GM10847 (cell line): Measurements from ENCODE around the gene AS3MT.

Source experiments
- POLR2A ChIP-seq: IDR thresholded peaks from 2 replicates; pipeline ENCODE4 v1.6.1; 2011; ENCODE audit not compliant: insufficient read length; ENCODE audit errors: extremely low read depth

Gene AS3MT

DNA sequence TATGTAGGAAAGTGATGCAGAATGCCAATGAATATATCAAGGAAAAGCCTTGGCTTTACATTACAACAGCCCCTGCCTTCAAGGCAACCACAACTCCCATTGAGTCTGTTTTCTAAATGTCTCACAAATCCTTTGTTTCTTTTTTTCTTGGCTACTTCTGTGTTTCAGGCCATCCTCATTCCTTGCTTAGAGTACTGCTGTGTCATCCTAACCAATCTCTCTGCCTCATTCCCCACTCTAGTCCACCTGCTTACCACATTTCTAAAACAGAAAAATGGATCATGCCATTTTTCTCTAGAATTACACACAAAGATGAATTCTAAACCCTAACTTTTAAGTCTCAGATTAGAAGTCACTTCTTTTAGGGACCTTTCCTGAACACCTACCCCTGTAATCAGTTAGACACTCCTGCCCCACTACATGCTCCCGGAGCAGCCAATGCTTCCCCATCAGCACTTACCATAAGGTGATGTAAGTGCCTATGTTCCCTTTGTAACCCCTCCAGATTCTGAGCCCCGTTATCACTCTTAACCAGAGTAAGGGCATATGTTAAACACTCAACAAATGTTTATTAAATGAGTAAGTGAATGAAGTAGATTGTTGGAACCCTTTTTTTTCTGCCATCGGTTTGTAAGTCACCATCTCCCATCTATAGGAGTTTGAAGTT is 12.4 kb upstream of the AS3MT start:
- no peak for TF ChIP-seq POLR2A

GRCh38 chr10:102859911-102860310 is 9.4 kb upstream of the AS3MT start:
- no peak for TF ChIP-seq POLR2A

DNA sequence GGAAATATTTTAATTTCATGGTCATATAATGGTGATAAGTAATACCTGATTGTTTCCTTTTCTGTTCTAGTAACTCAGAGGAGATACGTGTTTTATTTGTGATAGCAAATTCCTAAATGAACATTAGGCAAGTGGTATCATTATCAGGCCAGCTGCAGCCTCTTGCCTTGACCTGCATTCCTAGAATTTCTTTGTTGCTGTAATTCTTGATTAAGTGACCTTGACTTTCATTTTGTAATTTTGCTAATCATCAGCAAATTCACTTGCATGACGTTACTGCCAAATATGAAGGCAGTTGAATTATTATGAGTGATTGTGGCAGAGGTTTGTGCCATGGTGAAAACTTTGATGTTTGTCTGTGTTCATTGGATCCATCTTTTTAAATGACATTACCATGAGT is 5.6 kb upstream of the AS3MT start:
- no peak for TF ChIP-seq POLR2A

- TF ChIP-seq POLR2A: no peak
These were observed 3.6 kb upstream of the AS3MT start for GRCh38 chr10:102865620-102866019.

- TF ChIP-seq POLR2A: no peak
These were observed 386 bp upstream of the AS3MT start for GRCh38 chr10:102868911-102869257.

DNA sequence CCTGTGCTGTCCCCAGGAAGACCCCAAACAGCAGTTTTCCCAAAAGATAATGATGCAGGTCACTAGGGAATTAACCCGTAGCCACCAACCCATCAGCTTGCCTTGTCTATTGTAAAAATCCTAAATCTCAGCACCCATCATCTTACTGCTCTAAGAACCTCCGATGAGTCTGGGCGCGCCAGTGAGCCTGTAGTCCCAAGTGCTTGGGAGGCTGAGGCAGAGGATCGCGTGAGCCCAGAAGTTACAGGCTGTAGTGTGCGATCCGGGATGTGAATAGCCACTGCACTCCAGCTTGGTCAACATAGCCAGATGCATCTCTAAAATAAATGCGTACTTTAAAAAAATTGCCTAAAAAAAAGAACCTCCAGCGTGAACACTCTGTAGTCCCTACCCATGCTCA is 951 bp downstream of the AS3MT start:
- TF ChIP-seq POLR2A: no peak

DNA sequence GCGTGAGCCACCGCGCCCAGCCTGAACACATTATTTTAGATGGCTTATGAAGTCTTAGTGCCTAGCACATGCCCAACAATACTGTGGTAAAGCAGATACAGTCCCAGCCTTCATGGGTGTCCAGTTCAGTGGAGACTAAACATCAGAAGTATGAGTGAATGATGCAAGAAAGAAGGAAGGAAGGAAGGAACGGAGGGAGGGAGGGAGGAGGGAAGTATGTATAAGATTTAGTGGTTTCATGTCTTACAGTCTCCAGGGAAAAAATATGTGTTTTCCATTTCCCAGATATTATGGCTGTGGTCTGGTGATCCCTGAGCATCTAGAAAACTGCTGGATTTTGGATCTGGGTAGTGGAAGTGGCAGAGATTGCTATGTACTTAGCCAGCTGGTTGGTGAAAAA is 2.9 kb downstream of the AS3MT start:
- TF ChIP-seq POLR2A: no peak

DNA sequence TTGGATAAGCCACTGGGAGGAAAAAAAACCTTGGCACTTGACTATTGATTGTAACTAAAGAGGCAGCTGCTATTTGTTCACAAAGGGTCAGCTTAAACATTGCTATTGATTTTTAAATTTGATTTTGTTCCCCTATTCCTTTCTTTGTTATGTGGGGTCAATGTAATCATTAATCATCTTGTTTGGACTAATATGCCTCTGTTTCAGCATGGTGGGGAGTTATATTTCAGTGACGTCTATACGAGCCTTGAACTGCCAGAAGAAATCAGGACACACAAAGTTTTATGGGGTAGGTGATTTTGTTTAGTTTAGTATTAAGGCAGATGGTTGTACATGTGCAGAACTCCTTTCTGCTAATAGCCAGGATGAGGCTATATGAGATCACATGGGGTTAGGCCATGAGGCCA is 7.5 kb downstream of the AS3MT start:
- TF ChIP-seq POLR2A: no peak

GRCh38 chr10:102878629-102879028 is 9.4 kb downstream of the AS3MT start:
- no peak for TF ChIP-seq POLR2A

DNA sequence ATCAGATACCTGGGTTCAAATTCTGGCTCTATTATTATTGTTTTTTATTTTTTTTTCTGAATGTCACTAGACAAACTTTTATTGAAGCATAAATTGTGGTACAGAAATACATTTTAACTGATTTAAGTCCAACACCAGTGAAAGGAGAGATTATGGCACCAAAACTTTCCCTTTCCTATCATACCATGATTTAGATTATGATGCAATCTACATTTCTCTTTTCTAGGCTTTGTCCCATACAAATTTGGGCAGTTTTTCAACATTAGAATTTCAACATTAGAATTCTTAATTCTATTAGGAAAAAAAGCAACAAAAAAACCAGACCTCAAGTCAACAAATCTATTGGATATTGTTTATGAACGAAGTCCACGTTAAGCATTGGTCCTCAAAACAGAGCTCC is 11.0 kb downstream of the AS3MT start:
- no peak for TF ChIP-seq POLR2A

DNA sequence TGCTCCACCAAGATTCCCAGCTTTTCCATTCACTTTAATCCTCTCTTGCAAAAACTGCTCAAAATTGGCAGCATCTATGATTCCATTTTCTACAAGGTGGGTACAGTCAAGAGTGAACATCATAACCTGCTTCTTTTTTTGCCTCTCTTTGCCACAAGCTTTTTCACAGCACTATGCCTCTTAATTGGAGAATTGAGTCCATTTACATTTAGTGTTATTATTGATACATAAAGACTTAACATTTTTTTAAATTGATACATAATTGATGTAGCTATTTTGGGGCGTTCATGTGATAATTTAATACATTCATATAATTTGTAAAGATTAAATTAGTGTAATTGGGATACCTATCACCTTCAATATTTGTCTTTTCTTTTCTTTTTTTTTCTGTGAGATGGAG is 18.8 kb downstream of the AS3MT start:
- TF ChIP-seq POLR2A: no peak

GRCh38 chr10:102894466-102895213 is 25.4 kb downstream of the AS3MT start:
- no peak for TF ChIP-seq POLR2A

DNA sequence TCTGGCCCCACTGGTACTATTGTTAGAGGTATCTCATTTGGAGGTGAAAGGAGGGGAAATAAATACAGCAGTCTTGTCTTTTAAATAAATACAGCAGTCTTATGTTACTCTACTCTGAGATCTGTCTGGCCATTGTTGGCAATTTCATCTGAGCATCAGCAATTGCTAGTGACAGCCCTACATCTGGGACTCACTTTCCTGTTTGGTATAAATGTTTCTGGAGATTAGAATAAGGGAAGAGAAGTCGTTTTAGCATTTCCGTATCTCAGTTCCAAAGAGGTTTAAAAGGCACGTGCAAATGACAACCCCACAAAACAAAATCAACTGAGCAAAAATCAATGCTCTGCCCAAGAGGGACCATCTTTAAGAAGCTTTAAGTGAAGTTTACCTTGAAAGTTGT is 30.7 kb downstream of the AS3MT start:
- TF ChIP-seq POLR2A: no peak

DNA sequence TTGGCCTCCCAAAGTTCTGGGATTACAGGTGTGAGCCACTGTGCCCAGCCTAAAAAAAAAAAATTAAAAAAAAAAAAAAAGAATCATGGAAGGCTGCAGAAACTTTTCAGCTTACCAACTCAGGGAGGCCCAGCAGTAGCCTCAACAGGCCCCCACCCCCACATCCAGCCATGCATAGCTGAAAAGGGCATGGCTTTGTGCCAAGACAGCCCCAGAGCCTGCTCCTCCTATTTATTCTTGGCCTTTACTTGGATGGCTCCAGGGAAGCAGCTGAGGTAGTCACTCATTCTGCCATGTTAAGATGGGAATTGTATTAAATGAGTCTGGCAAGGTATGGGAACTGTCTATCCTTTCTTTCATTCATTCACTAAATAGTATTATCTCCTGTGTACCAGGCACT is 35.1 kb downstream of the AS3MT start:
- no peak for TF ChIP-seq POLR2A

DNA sequence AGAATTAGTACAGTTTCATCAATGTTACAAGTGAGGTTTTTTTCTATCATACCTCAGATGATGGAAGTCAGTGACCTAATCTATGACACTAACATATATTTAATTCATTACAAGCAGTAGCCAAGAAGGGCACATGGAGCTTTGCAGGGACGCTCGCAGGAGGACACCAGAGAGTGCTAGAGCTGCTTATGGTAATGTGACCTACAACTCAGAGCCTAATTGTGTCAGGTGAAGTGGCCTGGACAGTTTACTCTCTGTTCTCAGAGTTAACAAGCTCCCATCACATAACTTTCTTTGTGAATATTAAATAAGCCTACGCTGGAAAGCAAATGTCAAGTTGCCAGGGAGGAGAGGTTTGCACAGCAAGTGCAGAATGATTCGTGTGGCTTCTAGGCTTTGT is 37.2 kb downstream of the AS3MT start:
- TF ChIP-seq POLR2A: no peak

GRCh38 chr10:102914781-102915180 is 45.5 kb downstream of the AS3MT start:
- TF ChIP-seq POLR2A: no peak

GRCh38 chr10:102916173-102916572 is 46.9 kb downstream of the AS3MT start:
- TF ChIP-seq POLR2A: no peak
